ENCODE results near the gene RFX8.

Gene RFX8

DNA sequence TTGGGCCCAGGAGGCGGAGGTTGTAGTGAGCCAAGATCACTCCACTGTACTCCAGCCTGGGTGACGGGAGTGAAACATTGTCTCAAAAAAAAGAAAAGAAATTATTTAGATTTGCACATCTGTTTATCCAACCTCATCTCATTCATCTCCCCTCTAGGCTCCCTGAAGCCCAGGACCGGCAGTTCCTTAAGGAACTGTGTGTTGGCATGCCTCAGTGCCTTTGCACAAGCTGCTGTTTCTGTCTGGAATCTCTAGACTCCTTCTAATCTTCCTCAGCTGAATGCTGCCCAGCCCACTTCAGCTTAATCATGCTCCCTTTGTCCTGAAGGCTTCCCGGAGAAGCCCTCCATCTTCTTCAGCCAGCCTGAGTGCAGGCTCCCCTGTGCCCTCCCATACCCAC, 10.9 kb upstream of the RFX8 start:
- DNase-seq, result no peak

- no peak for DNase-seq
Measured at GRCh38 chr2:101480764-101481163, 5.9 kb upstream of the RFX8 start.

- no peak for DNase-seq
Measured at GRCh38 chr2:101479810-101480209, 4.9 kb upstream of the RFX8 start.

DNA sequence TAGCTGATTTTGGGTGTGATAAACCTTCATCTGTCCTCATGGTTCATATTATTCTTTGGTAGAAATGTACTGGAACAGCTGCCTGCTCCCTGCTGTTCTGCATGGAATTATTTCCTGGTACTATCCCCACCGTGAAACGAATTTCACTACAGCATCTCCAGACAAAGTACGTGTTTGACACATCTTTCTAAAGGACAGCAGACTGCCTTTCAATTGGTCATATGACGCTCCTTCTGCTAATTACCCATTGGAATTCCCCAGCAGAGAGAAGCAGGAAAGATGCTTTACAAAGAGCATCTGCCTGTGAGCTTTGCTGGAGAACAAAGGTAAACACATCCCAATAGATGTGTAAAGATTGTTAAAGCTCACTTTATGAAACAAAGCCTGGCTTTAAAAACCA, 4.4 kb upstream of the RFX8 start:
- no peak for DNase-seq

DNA sequence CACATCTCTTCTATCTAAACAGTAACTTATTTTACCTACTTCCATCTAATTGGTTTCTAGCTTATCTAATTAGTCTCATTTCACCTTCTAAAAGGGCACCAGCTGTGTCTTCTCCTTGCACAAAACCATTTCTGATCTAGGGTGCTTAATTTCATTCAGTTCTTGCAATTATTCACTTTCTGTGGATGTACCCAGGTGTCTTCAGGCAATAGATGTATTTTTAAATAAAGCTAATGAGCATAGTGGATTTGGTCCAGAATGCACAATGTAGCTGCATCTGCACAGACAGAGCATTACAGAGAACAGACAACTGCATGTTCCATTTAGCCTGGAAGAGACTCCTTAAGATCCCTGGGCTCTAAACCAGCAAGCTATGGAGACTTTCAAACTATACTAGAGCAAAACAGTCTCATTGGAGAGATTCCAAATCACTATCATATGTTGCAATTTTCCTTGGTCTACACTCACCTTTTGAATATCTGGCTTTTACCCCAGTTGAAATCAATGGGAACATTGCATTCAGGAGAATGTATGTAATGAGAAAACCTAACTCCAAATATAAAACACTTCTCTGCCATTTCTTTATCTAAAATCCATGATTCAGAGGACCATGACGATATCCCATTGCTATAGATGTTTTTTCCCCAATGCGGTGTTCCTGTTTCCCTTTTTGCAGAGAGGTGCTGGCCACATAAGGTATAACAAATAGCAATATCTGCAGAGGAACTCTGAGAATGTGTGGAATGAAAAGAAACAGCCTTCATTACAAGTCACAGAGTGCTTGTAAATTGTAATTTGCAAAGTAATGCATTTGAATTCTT, 3.5 kb upstream of the RFX8 start:
- DNase-seq, result no peak

- DNase-seq, result peak; percentile 13
Measured at GRCh38 chr2:101477556-101477955, 2.6 kb upstream of the RFX8 start.

- DNase-seq, result no peak
Measured at GRCh38 chr2:101476605-101477208, 1.8 kb upstream of the RFX8 start.

DNA sequence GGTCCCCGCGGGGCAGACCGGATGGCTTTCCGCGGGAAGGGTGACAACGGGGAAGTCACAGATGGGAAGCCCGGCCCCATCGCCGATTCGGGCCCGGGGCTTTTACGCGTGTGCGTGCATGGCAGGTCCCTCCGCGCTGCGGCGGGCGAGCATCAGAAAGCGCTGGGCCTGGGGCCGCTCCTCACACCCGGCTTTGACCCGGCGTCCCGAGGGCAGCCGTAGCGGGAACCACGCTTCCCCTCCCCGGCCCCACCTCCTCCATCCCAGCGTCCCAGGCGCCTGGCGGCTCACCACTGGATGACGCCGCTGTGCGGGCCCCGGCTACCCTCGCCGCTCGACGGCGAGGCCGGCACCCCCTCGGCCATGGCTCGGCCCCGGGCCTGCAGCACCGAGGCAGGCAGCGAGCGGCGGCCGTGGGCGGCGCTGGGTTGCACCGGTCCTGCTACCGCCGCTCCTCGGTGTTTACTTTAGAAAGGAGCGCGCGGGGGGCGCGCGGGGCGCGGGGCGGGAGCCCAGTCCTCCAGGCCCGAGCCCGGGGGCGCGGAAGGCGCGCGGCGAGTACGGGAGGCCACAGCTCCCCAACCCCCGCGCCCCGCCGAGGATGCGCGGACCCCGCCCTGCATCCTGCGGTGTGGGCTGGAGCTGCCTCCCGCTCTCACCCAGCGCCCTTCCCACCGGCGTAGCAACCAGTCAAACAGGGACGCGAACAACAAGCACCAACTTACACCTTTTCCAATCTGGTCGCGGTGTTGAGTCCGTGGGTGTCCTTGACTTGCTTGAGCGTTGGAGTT, 806 bp downstream of the RFX8 start:
- peak; percentile 14 for DNase-seq

DNA sequence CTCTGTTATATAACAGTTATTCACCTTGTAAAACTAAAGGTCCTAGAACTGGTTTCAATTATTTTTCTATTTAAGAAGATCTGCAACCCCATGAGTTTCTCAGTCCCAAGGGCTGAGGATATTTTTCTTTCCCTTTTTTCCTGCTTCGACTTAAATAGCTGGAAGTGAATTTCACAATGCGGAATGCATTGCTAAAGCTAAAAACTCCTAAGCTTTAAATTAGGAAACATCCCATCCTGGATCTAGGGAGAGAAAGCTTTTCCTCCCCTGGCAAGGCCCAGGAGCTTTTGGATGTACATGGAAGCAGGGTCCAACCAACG, 1.4 kb downstream of the RFX8 start:
- DNase-seq, result no peak

GRCh38 chr2:101469863-101470262, 5.0 kb downstream of the RFX8 start:
- no peak for DNase-seq

DNA sequence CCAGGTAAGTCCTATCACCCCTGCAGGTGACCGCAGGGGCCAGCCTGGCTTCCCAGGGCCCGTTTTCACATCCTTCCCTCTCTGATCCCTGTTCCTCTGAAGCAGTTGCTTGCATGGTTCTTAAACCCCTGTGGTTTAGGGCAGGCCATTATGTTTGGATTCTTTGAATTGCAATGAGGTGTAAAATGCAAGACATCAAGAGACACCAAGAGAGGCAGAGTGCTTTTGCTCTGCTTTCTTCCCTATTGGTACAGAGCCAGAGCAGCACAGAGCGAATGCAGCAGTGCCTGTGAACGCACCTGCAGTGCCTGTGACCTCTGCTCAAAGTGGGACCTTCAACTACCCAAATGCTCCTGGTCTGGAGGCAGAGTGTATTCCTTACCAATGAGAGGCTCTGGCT, 7.6 kb downstream of the RFX8 start:
- no peak for DNase-seq

DNA sequence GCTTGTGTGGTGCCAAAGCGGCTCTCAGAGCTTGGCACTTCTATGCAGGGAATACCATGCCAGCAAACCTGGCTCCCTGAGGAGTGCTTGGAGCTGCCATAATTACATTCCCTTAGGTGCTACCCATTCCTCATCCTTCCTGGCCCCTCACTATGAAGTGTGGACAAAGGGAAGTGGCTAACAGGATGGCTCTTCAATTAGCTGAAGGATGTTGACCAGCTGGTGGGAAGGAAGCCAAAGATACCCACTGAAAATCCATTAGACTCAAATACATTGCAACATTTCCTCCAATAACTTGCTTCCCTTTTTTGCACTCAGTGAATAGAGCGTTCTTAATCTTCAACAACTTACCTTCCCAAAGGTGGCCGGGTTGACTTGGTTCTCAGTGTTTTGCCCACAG, 8.5 kb downstream of the RFX8 start:
- DNase-seq, result no peak

- no peak for DNase-seq
Measured at GRCh38 chr2:101464841-101465240, 10.1 kb downstream of the RFX8 start.

DNA sequence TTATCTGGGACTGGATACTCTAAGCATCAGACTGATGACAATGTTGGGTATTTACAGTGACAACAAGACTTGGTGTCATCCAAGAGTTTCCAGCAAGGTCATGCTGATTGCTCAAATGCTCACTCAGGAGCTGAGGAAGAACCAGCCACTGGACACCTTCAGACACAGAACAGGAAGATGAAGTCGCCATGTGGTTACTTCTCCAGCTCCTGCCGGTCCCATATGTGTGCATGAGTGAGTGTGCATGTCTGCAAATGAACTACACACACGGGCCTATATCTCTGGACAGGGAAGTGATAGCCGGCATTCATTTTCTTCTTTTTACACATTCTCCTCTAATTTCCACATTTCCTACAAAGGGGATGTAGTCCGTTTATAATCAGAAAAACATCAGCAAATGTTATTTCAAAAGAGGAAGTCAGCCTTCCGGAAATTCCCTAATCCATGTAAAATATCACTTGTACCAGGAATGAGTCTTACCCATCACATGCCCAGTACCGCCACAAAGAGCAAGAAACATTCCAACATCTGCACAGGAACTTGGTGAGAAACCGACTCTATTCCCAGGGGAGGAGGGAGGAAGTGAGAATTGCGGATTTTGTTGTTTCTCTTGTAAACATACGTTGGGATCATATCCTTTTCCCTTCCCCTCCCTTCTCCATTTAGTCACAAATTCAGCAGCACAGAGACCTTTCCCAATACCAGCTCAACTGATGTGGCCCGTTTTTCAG, 10.8 kb downstream of the RFX8 start:
- no peak for DNase-seq

- DNase-seq, result no peak
Measured at GRCh38 chr2:101463421-101463820, 11.5 kb downstream of the RFX8 start.

GRCh38 chr2:101461381-101461780, 13.5 kb downstream of the RFX8 start:
- DNase-seq, result no peak

DNA sequence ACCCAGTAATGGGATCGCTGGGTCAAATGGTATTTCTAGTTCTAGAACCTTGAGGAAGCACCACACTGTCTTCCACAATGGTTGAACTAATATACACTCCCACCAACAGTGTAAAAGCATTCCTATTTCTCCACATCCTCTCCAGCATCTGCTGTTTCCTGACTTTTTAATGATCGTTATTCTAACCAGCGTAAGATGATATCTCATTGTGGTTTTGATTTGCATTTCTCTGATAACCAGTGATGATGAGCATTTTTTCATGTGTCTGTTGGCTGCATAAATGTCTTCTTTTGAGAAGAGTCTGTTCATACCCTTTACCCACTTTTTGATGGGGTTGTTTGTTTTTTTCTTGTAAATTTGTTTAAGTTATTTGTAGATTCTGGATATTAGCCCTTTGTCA, 20.5 kb downstream of the RFX8 start:
- peak; percentile 35 for DNase-seq

GRCh38 chr2:101450965-101451364, 23.9 kb downstream of the RFX8 start:
- DNase-seq, result no peak

DNA sequence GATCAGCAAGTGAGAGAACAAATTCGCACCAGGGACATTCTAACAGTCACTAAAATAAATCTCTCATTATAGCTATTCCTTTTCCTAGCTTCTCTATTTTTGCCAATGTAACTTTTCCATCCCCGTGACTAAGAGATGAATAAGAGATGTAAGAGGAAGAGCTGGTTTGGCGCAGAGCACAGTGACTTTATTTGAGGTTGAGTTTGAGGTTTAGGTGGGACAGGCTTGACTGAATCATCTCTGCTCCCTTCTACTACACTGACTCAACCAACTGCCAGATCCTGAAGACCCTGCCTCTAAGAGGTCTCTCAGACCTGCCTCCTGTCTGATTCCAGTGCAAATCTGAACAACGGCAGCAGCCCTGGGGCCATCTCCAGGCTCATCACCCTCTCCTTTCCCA, 28.0 kb downstream of the RFX8 start:
- DNase-seq, result no peak

GRCh38 chr2:101442667-101443061, 32.2 kb downstream of the RFX8 start:
- no peak for DNase-seq

DNA sequence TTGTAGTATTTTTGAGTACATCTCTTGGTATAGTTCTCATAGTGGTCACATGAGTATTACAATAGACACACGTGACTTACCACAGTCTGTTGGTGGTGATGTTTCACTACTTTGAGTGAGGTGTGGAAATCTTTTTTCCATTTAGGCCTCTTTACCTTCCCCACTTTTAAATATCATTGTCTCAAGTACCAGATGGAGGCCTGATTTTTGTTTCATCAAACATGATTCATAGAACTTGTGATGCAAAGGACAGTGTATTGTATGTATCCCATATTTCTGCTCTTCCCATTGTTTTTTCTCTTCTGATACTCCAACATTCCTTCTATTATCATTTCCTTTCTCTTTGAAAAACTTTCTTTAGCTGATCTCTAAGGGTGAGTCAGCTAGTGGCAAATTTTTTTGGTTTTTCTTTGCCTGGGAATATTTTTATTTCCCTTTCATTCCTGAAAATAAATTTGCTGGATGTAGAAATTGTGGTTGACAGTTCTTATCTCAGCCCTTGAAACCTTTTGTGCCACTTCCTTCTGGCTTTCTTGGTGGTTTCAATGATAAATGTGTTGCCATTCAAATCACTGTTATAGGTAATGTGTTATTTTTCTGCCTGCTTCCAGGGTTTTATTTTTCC, 32.8 kb downstream of the RFX8 start:
- no peak for DNase-seq

DNA sequence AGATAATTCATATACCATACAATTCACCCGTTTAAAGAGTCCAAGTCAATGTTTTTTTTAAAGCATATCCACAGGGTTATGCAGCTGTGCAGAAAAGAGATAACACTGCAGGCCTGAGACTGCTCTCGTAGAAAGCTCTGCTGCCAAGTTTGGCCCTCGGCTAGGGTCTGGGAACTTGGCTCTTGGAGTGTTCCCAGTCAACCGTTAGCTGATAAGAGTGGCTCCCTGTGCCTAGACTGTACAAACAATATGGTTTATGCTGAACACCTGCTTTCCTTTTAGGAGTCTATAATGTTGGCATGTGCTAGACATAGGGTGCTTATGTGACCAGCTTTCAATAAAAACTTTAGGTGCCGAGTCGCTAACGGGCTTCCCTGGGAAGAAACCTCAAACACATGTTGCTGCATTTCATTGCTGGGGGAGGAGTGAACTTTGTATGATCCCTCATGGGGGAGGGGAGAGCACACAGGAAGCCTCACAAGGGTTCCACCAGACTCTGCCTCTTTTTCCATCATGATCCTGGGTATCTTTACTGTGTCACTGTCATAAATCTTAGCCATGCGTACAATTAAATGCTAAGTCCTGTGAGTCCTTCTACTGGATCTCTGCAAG, 34.7 kb downstream of the RFX8 start:
- no peak for DNase-seq

GRCh38 chr2:101439716-101440115, 35.2 kb downstream of the RFX8 start:
- no peak for DNase-seq

Data from NCI-H526 treated with DMSO at 0.1 percent for 48 hours (cell line).